K562 (cell line): Measurements from ENCODE around the gene ZCCHC3. TPM values are rescaled to one million over a fixed set of nuclear protein-coding genes. Genes with fewer than 3 reads are reported as not detected.

Experiments
- ATAC-seq: fragments of 200-7000 bp; cut with Tn5 transposase; 3 replicates; pipeline ENCODE4 v1.9.1; 2020; ENCODE audit warnings: moderate library complexity
- BruUV-seq: library from RNA; stranded (reverse); fragments of 400-500 nt; replicated peaks from 2 replicates; lab custom pipeline; 2021; lab: Mats Ljungman, UMichigan
- CTCF ChIA-PET: fragments of 300-600 bp; formaldehyde crosslinking; extraction: SDS; loops from one replicate; lab custom pipeline; 2021; ENCODE audit warnings: low intra/inter-chr PET ratio; lab: Yijun Ruan, JAX
- POLR2A ChIA-PET: fragments of 300-600, 350-650 bp; sonication (Branson Sonifier 250); formaldehyde crosslinking; extraction: SDS; loops from one replicate; lab custom pipeline; 2021; ENCODE audit warnings: antibody characterized with exemption, inconsistent platforms; lab: Yijun Ruan, JAX
- DNase-seq, 4 experiments: peaks; one replicate each; pipeline versions ENCODE4 v3.0.0 to v3.0.0-alpha.2; 2011 to 2018; ENCODE audit warnings: low spot score in 3 of 4, mixed read lengths in 3 of 4; ENCODE audit errors: extremely low read depth in 1 of 4
- FAIRE-seq: peaks from 2 replicates; lab custom pipeline; 2011; peaks lifted over from hg19 to GRCh38; lab: Jason Lieb, UNC
- H2AFZ ChIP-seq: 2 replicates; pipeline ENCODE4 v1.6.0; 2011; ENCODE audit warnings: low read depth, low read length, control low read depth, inconsistent platforms
- H3K27ac ChIP-seq: fragments of 200-600 bp; 3 replicates; pipeline ENCODE4 v1.8.0; 2011; ENCODE audit warnings: low read depth, mild to moderate bottlenecking, control low read depth, inconsistent platforms, low read length, moderate library complexity, mixed read lengths; ENCODE audit errors: extremely low read depth
- H3K27me3 ChIP-seq, 2 experiments: fragments of 300-600 bp in 1 of 2; 2 replicates in 1 of 2; 3 replicates in 1 of 2; pipeline versions ENCODE4 v1.6.0 to v1.8.0; 2011; ENCODE audit warnings: inconsistent platforms in 2 of 2, low read length in 2 of 2, mild to moderate bottlenecking in 1 of 2, mixed read lengths in 1 of 2, moderate library complexity in 1 of 2; ENCODE audit not compliant: control insufficient read depth in 2 of 2, insufficient read depth in 2 of 2
- H3K36me3 ChIP-seq: fragments of 300-600 bp; 3 replicates; pipeline ENCODE4 v1.8.0; 2011; ENCODE audit warnings: mild to moderate bottlenecking, low read length, inconsistent platforms; ENCODE audit not compliant: control insufficient read depth, insufficient read depth
- H3K4me1 ChIP-seq, 2 experiments: fragments of 200-600 bp in 1 of 2; replicated peaks in 1 of 2; 2 replicates in 1 of 2; 3 replicates in 1 of 2; pipeline versions ENCODE4 v1.5.1 to v1.8.0; 2011; ENCODE audit warnings: inconsistent platforms in 2 of 2, low read length in 2 of 2, mild to moderate bottlenecking in 1 of 2, mixed read lengths in 1 of 2, moderate library complexity in 1 of 2; ENCODE audit not compliant: control insufficient read depth in 2 of 2, insufficient read depth in 2 of 2
- H3K4me2 ChIP-seq: 2 replicates; pipeline ENCODE4 v1.6.1; 2011; ENCODE audit warnings: low read length, control low read depth, inconsistent platforms, mixed read lengths; ENCODE audit not compliant: insufficient read depth
- H3K4me3 ChIP-seq: fragments of 200-600 bp; sonication (generic), shearing (Covaris generic); 2 replicates; pipeline ENCODE4 v1.5.1; 2016; ENCODE audit warnings: control low read depth, inconsistent platforms
- H3K79me2 ChIP-seq: fragments of 200-600 bp; 3 replicates; pipeline ENCODE4 v1.8.0; 2011; ENCODE audit warnings: low read length, inconsistent platforms; ENCODE audit not compliant: control insufficient read depth, insufficient read depth
- H3K9ac ChIP-seq, 2 experiments: 2 replicates each; pipeline versions ENCODE4 v1.6.0 to v1.6.1; 2011; ENCODE audit warnings: low read depth in 2 of 2, low read length in 2 of 2, control low read depth in 1 of 2, inconsistent platforms in 1 of 2, mild to moderate bottlenecking in 1 of 2, mixed read lengths in 1 of 2; ENCODE audit not compliant: insufficient read depth in 1 of 2
- H3K9me1 ChIP-seq: one replicate; pipeline ENCODE4 v1.6.0; 2011; ENCODE audit warnings: inconsistent platforms, mild to moderate bottlenecking, low read length, moderate library complexity; ENCODE audit not compliant: control insufficient read depth, insufficient read depth
- H3K9me3 ChIP-seq: replicated peaks from 2 replicates; pipeline ENCODE4 v1.5.1; 2011; ENCODE audit warnings: low read depth, low read length, inconsistent platforms; ENCODE audit not compliant: control insufficient read depth, insufficient read depth
- H4K20me1 ChIP-seq: replicated peaks from 2 replicates; pipeline ENCODE4 v1.6.1; 2011; ENCODE audit warnings: low read length, inconsistent platforms, mixed read lengths; ENCODE audit not compliant: control insufficient read depth, insufficient read depth
- BRCA1 ChIP-seq, 2 experiments: fragments of 450-650 bp in 1 of 2; sonication (generic) in 1 of 2; formaldehyde crosslinking in 1 of 2; IDR thresholded peaks; 2 replicates each; pipeline versions ENCODE4 v1.5.0 to v1.6.1; 2017 to 2020; ENCODE audit warnings: mild to moderate bottlenecking in 1 of 2, missing genetic modification reagents in 1 of 2
- ETV5 ChIP-seq: sonication (generic); formaldehyde crosslinking; IDR thresholded peaks from 2 replicates; pipeline ENCODE4 v1.4.0; 2020; ENCODE audit warnings: low read depth, mild to moderate bottlenecking, missing genetic modification reagents
- MAFF ChIP-seq: IDR thresholded peaks from 2 replicates; pipeline ENCODE4 v1.6.1; 2012; ENCODE audit warnings: low read length, improper control_type of control experiment
- NCOA1 ChIP-seq: fragments of 450-650 bp; IDR thresholded peaks from 2 replicates; pipeline ENCODE4 v1.6.1; 2016; ENCODE audit warnings: low read depth
- POLR2A ChIP-seq: fragments of 450-650 bp; conservative IDR thresholded peaks from 2 replicates; pipeline ENCODE4 v1.6.1; 2016
- POLR2G ChIP-seq: fragments of 200-400 bp; formaldehyde crosslinking; IDR thresholded peaks from 2 replicates; pipeline ENCODE4 v1.6.1; 2017; ENCODE audit warnings: low read depth, mild to moderate bottlenecking, antibody characterized with exemption, low read length, moderate library complexity
- SUPT5H ChIP-seq: fragments of 450-650 bp; IDR thresholded peaks from 2 replicates; pipeline ENCODE4 v1.6.1; 2016
- WGBS: fragments of 100-300 bp; shearing (Covaris generic); methylation state at CpG from one replicate; pipeline ENCODE4 v1.1.6; 2016; ENCODE audit warnings: low coverage, mixed read lengths; ENCODE audit not compliant: insufficient coverage; ENCODE audit errors: missing lambda C conversion rate; 5-methylcytosine and 5-hydroxymethylcytosine counted together
- in situ Hi-C: fragments of 300-500 bp; cut with MboI; formaldehyde crosslinking; loops from 4 replicates; pipeline ENCODE4 v1.15.0; 2018; ENCODE audit warnings: inconsistent platforms, mixed read lengths
- intact Hi-C: fragments of 100-400 bp; cut with micrococcal nuclease; formaldehyde crosslinking; loops from 2 replicates; pipeline ENCODE4 v1.14.2; 2022
- polyA plus RNA-seq, 8 experiments: library from polyadenylated mRNA; depleted of rRNA in 4 of 8; stranded (reverse) in 5 of 8; unstranded in 3 of 8; fragments of >200 nt; fragmentation: Nextera tagmentation in 2 of 8; fragmentation: Illumina TruSeq in 1 of 8; extraction: Ambion mirVana in 2 of 8; extraction: Trizol in 1 of 8; gene quantifications; 2 replicates each; pipeline versions ENCODE4 v1.2.1 to v1.2.3, GENCODE V29; 2011 to 2014; ENCODE audit warnings: inconsistent platforms in 1 of 8, missing spikeins in 1 of 8
- total RNA-seq, 7 experiments: library from RNA; depleted of rRNA in 6 of 7; stranded (reverse); fragments of >200 nt in 6 of 7; fragmentation: Illumina TruSeq in 2 of 7; extraction: Trizol in 2 of 7; gene quantifications; 2 replicates each; pipeline versions ENCODE4 v1.2.1 to v1.2.3, GENCODE V29; 2011 to 2021; ENCODE audit warnings: low replicate concordance in 1 of 7

The ZCCHC3 gene
- total and polyA plus RNA-seq, 9 of the 15 experiments (the other 6 are each of a cell fraction or from before 2014, with no cell fraction given) = 2.8 to 23.3 (median 16.5) TPM

GRCh38 chr20:328975-329695, 31.8 kb downstream of the ZCCHC3 start:
- peak overlapping the region; percentile 92 for H3K4me2 ChIP-seq
- in situ Hi-C loops = no loop called here
- no peak overlapping the region for H3K4me3 ChIP-seq
- peaks cover 44% of the 10 kb centered on the region for H3K79me2 ChIP-seq
- FAIRE-seq (no peak), ATAC-seq (no peak), DNase-seq (no peak)
- ChIA-PET CTCF (no interaction called here), POLR2A (interaction anchor here (0.6 to 2.1 kb wide), 5 partner anchors 10 to 997 kb away, joined by 3 to 9 read pairs (median 3); partner anchors contain the start of genes NRSN2 and TRIB3)
- peaks cover 30% of the 10 kb centered on the region; the same call in 2 of the 3 replicates for H3K36me3 ChIP-seq
- no peak overlapping the region for H2AFZ ChIP-seq
- H3K9ac ChIP-seq = peak overlapping the region; percentile 14 to 78
- 53% methylated on average over 7 of the region's 7 CpGs for WGBS
- peak overlapping the region; percentile 15; the same call in 1 of the 3 replicates for H3K27ac ChIP-seq
- H3K27me3 ChIP-seq = no peaks in the 10 kb centered on the region
- peaks cover 16 to 51% of the 10 kb centered on the region in 2 experiments; a peak in 4 of 5 replicates for H3K4me1 ChIP-seq
- H4K20me1 ChIP-seq = peaks cover 16% of the 10 kb centered on the region; the same call in 1 of the 2 replicates
- intact Hi-C loops = loop anchor here (2.0 kb wide), 1 partner anchor 70 kb away; no protein-coding TSS in a partner anchor
- no peaks in the 10 kb centered on the region for H3K9me3 ChIP-seq
- no TSS peak for BruUV-seq
- TF ChIP-seq POLR2A = peak; percentile 5; the same call in 1 of the 2 replicates
- no peak for TF ChIP-seq BRCA1 (IDR thresholded peaks at IDR 0.05)
- no peak for TF ChIP-seq BRCA1 (CRISPR knock-in tag; IDR thresholded peaks at IDR 0.05)
- H3K9me1 ChIP-seq = peaks cover 3% of the 10 kb centered on the region

GRCh38 chr20:329851-330232, 32.5 kb downstream of the ZCCHC3 start:
- no peaks in the 10 kb centered on the region for H3K27me3 ChIP-seq
- peaks cover 30% of the 10 kb centered on the region; the same call in 2 of the 3 replicates for H3K36me3 ChIP-seq
- no peak overlapping the region for H3K27ac ChIP-seq
- H3K9ac ChIP-seq = peak overlapping the region in 1 of 2 experiments; percentile 62; a peak in 2 of 4 replicates
- H3K4me2 ChIP-seq = no peak overlapping the region
- ATAC-seq (no peak), FAIRE-seq (no peak), DNase-seq (no peak)
- BruUV-seq = no TSS peak
- peaks cover 16 to 45% of the 10 kb centered on the region in 2 experiments; a peak in 4 of 5 replicates for H3K4me1 ChIP-seq
- H3K79me2 ChIP-seq = peaks cover 44% of the 10 kb centered on the region
- WGBS = 96% methylated on average over 4 of the region's 4 CpGs
- TF ChIP-seq MAFF (no peak), POLR2G (0 out of 2 replicates have a peak, but pooled peaks have one; percentile 4), SUPT5H (0 out of 2 replicates have a peak, but pooled peaks have one; percentile 9), NCOA1 (no peak), ETV5 (CRISPR knock-in tag) (no peak)
- intact Hi-C loops (loop anchor here (1.0 to 2.0 kb wide), 3 partner anchors 41 to 121 kb away; no protein-coding TSS in a partner anchor), in situ Hi-C loops (no loop called here)
- CTCF ChIA-PET = no interaction called here
- H4K20me1 ChIP-seq = peaks cover 16% of the 10 kb centered on the region; the same call in 1 of the 2 replicates
- H3K4me3 ChIP-seq = no peak overlapping the region
- peaks cover 3% of the 10 kb centered on the region for H3K9me1 ChIP-seq
- H2AFZ ChIP-seq = no peak overlapping the region
- POLR2A ChIA-PET = interaction anchor here (0.6 to 2.1 kb wide), 5 partner anchors 9 to 896 kb away, joined by 3 to 9 read pairs (median 3); partner anchors contain the start of gene NRSN2
- H3K9me3 ChIP-seq = no peaks in the 10 kb centered on the region
